ENCODE data around the gene FIGNL1.

Gene FIGNL1

DNA sequence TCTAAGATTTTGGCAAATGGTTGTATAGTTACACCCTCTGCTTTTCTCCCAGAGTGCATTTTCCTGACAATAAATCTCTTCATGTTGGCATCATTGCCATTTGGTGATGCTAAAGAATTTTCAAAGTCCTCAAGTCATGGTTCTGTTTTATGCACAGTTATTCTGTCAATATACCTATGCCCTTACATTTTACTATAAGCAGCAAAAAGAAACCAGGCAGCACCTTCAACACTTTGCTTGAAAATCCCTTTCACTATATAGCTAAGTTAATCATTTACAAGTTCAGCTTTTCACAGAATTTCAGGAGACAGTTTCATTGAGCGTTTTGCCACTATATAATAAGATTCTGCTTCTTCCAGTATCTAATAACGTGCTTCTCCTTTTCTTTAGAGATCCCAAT lies 22.6 kb downstream of the FIGNL1 start:
- DNase-seq (ENCODE audit: low read depth), result no peak

DNA sequence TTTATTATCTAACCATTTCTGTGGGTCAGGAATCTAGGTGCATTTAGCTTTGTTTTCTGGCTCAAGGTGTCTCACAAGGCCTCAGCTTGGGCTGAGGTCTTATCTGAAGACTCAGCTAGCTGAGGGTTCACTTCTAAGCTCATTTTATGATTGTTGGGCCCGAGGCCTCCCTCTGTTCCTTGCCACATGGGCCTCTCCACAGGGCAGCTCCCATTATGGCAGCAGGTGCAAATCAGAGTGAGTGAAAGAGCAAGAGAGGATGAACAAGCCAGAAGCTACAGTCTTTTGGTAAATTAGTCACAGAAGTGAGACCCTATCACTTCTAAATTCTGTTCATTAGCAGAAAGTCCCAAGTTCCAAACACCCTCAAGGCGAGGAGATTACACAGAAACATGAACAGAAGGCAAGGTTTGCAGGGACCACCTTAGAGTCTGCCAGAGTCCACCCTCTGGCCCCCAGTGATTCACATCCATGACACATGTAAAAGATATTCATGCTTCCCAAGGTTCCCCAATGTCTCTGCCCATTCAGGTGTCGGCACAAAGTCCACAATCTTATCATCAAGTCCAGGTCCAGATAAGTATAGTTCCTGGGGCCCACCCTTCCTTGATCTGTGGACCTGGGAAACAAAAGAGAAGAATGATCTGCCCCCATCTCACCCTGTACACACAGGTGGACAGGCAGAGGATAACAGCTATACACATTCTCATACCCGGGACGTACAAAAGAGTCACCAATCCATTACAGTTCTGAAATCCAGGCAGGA lies 23.7 kb downstream of the FIGNL1 start:
- DNase-seq (ENCODE audit: low read depth), result no peak

DNA sequence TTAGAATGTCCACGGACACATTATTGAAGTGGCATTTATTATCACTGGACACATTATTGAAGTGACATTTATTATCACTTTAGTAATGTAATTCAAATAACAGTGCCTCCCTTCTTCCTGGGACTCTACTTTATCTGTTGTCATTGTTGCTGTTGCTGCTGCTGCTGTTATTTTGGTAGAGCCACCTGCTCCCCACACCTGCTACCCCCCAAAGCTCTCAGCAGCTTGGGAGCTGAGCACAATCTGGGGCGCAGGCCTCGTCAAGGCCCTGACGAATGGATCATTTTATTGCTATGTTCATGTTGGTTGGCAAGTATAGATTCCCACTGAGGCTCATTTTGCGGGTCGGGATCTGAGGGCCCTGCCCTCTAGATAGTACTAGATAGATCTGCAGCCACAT lies 24.8 kb downstream of the FIGNL1 start:
- DNase-seq (ENCODE audit: low read depth), result no peak

DNA sequence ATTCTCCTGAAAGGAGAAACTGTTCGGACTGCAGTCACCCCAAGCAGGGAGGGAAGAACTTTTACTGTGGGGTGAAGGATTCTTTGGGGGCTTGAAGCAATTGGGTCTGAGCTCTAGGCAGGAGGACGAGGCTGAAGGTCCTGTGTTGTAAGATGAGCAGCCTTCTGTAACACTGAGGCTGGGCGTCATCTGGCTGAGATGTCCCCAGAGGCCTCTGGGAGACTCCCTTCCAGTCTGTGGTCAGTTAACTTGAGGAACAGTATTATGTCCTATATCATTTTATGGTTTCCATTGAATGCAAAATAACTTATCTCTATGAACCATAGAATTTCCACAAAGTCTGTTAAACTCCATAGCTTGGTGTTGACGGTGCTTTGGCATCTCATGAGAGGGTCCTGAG lies 26.3 kb downstream of the FIGNL1 start:
- DNase-seq (ENCODE audit: low read depth), result no peak

DNA sequence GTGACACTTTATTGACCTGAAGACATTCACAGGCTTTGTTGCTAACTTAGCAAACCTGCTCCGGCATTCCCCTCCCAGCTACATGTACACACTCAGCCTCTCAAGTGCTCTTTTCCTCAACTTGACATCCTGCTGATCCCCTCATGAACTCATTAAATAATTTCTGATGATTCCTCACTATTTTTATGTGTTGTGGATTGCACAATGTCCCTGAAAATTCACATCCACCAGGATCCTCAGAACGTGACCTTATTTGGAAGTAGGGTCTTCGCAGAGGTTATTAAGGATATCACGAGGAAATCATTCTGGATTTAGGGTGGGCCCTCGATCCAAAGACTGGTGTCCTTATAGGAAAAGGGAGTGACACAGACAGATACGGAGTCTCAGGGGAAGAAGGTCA lies 27.3 kb downstream of the FIGNL1 start:
- no peak for DNase-seq (ENCODE audit: low read depth)

DNA sequence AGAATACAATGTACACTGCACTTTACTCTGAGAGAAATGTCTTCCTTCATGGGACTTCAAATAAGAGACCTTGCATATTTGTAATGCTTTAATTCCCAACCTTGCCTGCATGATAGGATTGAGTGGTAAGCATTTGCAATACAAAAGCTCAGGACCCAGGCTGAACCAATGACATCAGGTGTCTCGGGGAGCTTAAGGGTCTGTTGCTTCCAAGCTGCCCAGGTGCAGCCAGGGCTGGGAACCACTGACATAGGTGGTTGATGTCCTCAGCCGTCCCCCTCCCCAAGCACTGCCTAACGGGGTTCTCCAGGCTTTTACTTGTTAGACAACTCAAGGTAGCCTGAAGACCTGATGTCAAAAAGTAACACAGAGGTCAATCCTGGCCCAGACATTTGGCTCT lies 29.1 kb downstream of the FIGNL1 start:
- DNase-seq (ENCODE audit: low read depth), result no peak

DNA sequence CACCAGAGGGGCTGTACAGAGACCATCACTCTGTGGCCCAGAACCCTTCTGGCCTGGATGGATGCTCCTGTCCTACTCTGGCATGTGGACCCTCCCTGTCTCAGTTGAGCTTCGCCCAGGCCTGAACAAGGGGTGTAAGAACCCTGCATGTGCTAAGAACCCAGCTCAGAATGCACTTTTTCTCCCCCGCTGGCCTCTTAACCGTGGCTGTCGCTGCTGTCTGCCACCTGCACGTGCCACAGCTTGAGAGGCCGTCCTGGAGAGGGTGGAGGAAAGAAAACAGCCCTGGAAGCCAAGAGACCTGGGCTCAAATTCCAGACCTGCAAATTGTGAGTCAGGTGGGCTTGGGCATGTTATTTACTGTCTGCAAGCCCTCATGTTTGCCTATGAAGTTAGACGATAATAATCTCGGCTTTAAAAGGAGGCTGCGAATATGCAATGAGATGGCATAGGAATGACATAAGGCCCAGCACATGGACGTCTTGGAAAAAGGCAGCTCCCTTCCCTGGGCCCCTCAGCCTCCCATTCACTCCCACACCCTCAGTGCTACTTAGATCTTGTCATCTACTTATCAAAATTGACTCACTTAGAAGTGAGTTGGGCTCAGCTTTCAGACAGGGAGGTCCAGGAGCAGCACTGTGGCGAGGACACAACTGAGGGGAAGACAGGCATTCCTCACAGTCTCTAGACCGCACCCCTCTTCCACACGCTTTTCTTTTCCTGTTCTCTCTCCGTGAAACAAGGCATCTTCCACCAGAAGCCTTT lies 31.4 kb downstream of the FIGNL1 start:
- no peak for DNase-seq (ENCODE audit: low read depth)

DNA sequence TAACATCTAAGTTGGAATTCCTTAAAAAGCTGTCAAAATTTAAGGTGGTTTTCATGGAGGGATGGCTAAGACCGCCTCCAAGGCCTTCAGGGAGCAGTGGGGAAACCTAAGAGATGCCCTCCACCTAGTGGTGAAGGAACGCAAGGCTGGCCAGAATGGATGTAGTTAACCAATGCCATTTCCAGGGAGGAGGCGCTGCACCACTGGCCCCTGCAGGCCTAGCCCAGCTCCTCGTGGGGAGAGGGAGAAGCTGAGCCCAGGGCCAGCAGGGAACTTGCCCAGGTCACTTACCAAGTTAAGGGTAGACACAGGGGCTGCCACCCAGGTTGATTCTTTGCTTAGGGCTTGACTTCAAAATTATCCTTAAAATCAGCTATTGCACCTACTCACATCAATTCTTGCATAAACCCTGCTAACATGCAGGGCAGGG lies 32.0 kb downstream of the FIGNL1 start:
- DNase-seq (ENCODE audit: low read depth), result peak; percentile 34

DNA sequence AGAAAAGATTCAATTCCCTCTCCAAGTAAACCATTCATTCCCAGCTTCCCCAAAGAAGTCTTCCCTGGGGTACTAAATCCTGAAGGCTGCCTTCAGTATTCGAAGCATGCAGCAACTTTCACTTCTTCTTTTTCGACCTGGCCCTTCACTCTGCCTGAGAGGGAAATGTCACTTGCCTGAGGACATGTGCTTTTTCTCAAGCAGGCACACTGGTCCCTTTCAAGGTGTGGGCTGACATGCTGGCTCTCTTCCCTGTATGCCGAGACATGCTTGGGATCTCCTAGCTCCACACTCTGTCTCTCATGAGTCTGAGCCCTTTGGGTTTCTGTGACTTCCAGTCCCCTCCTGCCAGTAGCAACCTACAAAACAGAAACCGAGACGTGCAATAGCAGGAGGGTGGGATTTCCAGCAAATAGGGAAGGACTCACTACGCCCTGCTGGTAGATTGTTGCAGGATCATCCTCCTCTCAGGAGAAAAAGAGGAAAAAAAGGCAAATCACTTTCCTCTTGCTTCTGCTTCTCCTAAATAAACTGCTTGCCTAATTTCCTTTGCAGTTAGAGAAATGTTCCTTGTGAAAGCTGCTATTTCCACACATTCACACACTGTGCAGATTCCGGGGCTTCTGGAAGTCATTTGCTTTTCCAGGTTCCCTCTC lies 33.5 kb downstream of the FIGNL1 start:
- DNase-seq (ENCODE audit: low read depth), result no peak

DNA sequence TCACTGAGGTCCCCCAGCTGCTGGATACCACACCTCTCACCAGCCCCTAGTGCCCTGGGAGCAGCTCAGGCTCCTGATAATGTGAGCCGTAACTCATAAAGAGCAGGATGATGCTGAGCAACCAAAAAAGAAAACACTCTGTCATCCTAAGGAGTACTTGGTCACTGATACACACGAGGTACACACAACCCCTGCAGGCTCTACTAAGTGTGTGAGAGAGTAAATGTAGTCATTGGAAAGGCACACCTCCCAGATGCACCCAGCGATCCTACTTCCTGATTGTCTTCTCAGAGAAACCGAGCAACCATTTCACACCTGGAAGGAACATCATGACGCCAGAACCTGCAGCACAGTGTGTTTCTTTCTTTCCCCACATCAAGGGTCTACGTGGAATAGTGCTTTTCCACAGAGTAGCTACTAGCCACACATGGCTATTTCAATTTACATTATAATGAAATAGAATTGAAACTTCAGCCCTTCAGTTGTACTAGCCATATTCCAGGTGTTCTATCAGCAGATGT lies 34.2 kb downstream of the FIGNL1 start:
- DNase-seq (ENCODE audit: low read depth), result no peak

DNA sequence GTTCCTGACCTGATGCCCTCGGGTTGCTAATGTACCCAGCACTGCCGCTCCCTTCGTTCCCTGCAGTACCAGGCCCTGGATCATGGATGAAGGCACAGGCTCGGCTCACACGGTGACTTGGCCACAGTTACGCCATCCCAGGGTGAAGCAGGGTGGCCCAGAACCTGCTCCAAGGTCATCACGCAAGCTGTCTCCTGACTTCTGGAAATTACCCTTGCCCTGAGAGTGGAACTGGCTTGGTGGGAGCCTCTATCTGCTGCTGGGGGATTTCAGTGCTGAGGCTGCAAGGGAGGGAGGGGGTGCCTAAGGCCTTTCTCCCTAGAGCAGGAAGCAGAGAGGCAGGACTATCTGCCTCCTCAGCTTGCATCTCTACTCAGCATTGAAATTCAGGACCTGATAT lies 36.6 kb downstream of the FIGNL1 start:
- DNase-seq (ENCODE audit: low read depth), result no peak

DNA sequence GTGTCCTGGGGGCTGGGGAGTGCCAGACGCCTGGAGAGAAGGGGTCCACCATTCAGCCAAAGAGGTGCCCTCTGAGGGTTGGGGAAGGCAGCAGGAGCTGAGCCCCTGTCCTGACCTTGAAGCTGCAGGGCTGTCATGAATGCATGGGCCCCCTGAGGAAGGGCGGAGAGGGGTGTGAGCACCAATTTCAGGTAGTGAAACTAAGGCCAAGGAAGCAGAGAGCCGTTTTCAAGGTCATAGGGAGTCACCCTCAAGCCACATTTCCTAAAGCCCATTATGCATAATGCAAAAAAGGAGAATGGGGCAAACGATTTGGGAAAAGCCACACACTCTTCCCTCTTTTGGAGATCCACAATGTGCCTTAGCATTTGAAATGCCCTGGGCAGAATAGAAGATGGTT lies 37.2 kb downstream of the FIGNL1 start:
- no peak for DNase-seq (ENCODE audit: low read depth)

DNA sequence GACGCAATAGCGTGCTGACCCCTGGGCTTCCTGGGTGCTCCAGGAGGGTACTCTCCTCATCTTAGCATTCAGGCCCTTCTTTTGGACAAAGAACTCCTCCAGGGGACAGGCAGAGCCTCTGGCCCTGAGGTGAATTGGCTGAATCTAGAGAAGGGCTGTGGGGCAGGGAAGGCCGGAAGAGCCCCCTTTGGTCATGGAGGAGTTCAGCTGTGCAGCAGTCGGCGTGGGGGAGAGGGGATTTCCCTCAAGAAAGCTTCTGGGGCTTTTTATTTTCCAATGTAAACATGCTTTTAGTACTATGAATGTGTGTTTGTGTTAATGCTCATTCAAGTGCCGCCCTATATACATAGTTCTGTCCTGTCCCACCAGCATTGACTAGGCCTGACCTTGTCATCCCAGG lies 38.8 kb downstream of the FIGNL1 start:
- DNase-seq (ENCODE audit: low read depth), result no peak

DNA sequence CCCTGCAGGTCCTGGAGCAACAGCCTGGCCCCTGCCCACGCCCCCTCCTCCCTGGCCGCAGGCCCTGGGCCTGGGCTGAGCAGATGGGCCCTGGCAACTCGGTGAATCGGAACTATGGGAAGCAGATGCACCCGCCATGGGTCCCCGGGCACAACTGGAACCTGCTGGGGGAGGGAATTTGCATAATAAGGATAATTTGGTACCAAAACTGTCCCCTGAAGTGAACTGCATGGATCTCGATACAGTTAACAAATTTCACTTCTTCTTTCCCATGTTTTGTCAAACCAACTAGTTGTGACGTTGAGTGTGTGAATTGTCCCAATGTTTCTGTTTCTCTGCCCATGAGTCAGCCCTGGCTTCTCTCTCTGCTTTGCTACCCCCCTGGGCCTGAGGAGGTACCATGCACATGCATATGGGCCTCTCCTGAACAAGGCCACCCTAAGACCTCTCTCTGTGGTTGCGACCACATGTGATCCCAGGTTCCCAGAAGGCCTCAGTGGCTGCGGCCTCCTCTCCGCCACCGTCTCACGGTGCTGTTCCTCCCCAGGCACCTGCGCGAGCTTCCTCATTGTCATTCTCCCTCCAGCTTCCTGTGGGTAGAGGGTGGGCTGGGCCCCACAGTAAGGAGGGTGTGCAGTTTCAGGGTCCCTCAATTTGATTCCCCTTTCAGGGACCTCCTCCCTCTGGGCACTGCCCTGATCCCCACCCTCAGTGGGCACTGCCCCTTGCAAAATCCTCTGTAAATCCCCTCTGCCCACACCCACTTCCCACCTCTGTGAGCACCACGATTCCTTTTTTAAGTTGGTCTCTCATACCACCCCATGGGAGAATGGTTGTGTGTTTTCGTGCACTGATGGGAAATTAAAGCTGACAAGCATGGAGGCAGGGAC lies 40.0 kb downstream of the FIGNL1 start:
- DNase-seq (ENCODE audit: low read depth), result no peak

DNA sequence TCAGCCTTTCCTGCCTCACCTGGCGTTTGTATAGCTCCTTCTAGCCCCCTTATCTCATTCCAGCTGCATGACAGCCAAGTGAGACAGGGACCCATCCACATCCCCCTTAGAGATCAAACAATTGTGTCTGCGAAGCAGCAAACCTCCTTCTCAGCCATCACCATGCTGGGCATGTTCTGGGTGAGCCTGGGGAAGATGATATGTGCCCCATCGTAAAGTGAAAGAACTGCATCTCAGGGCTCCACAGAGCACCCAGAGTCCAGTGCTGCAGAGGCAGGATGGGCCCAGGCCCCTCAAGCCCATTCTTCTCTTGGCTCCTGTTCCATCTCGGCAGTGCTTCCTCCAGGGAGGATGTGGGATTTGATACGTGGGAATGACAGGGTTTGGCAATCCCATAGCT lies 43.2 kb downstream of the FIGNL1 start:
- DNase-seq (ENCODE audit: low read depth), result no peak

DNA sequence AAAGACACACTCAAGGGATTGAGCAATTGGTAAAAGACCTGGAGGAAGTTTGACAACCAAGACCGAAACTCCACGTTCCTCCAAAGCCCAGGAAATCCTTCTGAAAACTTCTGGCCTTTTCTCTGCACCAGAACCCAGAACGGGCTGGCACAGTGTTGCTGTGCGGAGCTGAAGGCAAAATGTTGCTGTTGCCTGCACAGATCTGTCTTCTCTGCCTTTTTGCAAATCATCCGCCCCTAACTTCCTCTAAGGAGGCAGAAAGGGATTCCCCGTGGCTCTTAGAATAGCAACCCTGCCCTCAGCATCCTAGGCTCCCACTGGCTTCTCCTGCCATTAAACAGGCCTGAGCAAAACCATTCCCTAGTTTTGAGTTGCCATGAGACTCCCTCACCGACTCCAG lies 44.9 kb downstream of the FIGNL1 start:
- DNase-seq (ENCODE audit: low read depth), result no peak

DNA sequence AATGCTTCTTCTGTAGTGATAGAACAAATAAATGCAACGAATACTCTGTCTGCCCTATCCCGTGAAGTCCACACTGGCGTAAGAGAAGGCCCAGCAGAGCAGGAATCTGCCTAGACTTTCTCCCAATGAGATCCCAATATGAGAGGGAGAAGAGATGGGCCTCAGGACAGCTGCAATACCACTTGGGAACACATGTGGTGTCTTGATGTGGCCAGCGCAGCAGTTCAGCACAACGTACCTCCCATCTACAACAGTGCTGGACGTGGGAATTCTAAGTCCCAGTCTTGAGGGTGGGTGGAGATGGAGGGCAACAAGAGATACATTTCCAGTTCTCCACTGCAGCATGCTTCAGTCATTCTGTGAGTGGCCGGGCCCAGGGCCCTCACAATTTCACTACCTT lies 45.8 kb downstream of the FIGNL1 start:
- DNase-seq (ENCODE audit: low read depth), result no peak

DNA sequence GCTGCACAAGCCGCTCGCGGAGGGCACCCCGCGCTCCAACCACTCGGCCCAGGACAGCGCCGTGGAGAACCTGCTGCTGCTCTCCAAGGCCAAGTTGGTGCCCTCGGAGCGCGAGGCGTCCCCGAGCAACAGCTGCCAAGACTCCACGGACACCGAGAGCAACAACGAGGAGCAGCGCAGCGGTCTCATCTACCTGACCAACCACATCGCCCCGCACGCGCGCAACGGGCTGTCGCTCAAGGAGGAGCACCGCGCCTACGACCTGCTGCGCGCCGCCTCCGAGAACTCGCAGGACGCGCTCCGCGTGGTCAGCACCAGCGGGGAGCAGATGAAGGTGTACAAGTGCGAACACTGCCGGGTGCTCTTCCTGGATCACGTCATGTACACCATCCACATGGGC lies 50.0 kb downstream of the FIGNL1 start:
- DNase-seq (ENCODE audit: low read depth), result no peak

DNA sequence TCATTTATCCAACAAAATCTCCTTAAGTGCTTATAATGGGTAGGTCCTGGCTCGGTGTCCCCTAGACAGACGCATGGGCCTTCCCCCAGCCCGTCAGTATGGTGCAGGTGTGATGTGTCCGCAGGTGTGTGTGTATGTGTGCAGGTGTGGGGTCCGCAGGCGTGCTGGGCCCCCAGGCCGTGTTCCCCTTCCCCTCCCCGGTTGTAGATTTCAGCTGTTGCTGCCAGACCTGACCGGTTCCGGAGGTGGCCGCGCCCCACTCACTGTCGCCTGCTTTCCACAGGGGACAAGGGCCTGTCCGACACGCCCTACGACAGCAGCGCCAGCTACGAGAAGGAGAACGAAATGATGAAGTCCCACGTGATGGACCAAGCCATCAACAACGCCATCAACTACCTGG lies 50.5 kb downstream of the FIGNL1 start:
- no peak for DNase-seq (ENCODE audit: low read depth)

DNA sequence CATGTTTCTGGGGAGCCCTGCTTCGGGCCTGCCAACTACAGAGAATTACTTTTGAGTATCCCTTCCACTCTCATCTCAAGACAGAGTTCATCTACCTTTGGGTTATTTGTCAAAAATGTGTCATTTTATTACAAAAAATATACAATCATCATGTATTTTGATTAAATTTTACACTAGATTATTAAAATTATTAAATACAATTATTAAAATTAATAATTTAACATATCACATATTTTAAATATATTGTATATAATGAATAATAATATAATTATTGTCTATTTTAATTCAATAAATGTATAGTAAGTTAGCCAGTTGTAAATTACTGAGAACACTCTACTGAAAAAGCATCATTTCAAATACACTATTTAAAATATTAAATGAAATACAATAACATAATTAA lies 50.9 kb downstream of the FIGNL1 start:
- DNase-seq (ENCODE audit: low read depth), result no peak

DNA sequence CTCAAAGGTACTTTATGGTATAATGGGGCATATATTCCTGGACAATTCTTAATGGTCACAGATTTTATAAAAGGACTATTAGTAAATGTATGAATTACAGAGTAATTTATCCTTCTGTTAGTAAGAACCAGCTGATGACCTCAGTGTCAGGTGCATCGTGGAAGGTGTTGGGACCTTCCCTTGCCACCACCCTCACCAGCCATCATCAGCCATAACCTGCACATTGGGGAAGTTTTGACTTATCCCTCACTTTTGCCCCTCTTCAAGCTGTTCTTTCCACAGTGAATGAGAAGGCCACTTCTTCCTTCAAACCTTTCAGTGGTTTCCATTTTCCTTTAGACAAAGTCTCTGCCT lies 52.2 kb downstream of the FIGNL1 start:
- DNase-seq (ENCODE audit: low read depth), result no peak

DNA sequence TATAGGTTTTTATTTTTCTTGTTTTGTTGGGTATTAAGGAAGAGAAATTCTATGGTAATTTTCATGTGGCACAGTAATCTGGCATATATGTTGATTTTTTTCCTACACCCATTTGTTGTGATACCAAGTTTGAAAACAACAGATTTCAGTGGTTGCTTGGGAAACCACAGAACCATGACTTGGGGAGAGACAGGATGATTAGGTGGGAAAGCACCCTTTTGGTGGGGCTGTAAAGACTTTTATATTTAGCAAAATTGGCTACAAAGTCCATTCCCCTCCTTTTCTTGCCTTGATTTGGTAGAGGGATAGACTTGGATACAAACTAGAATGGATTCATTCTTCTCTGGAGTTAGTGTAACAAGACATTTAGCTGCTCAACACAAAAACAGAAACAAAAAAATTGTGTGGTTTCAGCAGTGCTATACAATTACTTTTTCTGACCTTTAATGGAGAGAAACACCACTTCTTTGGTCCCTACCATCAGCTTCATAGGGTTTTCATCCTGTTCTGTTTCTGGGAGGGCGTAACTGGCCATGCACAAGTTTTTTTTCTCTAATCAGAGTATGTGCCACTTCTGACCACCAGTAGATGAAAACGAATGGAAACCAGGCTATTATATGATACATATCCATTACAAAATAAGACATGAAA lies 52.7 kb downstream of the FIGNL1 start:
- DNase-seq (ENCODE audit: low read depth), result peak; percentile 29
